DMS114 treated with DMSO at 0.1 percent for 48 hours (cell line): ENCODE data around the gene WDR64.
"Not testable (repeated sequence)": the region's sequence is repeated elsewhere in the genome, so short reads cannot be mapped to it uniquely, and the experiment has no call there.

Experiments used
- DNase-seq: peaks from one replicate; lab custom pipeline; 2025; ENCODE audit not compliant: unreplicated experiment; lab: John Stamatoyannopoulos, UW

WDR64 gene

GRCh38 chr1:241698177-241698576 is 46.1 kb downstream of the WDR64 start:
- no peak for DNase-seq

DNA sequence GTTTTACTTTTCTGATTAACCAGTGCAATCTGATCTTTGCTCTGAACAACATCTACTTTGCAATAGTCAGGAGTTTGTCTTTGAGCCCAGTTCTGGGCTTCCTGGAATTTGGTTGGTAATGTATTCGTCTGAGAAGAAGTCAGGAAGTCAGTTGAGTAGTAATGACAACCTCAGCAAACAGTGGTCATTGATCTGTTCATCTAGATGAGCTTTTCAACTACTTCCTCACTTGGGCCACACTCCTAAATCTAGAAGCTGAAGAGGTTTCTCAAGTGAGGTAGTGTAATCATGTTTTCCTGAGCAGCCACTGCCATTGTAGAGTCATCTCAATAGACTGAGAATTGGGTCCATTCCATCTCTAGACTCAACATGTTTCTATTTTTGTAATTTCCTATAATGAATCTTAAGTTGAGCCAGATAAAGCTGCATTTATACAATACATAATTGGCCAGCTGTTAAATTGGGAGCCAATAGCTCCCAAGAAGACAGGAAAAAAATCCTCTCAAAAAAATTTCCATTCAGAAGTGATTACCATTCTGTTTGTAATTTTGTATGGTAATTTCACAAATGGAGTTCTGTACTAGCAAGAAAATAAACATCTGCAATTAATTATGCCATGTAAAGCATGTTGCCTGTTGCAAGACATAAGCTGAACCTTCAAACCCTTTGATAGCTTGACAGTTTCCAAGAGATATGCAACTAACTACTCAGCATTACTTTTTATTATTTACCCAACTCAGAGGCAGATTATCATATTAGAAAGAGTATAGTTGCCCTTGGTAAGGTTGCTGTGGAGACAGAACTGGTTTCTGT is 49.6 kb downstream of the WDR64 start:
- DNase-seq, result no peak

- no peak for DNase-seq
Measured at GRCh38 chr1:241702442-241703373, 50.6 kb downstream of the WDR64 start.

DNA sequence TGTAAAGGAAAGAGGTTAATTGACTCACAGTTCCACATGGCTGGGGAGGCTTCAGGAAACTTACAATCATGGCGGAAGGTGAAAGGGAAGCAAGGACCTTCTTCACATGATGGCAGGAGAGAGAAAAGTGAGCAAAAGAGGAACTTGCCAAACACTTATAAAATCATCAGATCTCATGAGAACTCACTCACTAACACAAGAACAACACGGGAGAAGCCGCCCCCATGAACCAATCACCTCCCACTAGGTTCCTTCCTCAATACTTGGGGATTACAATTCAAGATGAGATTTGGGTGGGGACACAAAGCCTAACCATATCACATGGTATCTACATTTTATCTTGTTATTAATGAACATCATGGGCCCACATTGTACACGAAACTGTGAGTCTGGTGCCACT is 51.7 kb downstream of the WDR64 start:
- not testable (repeated sequence) for DNase-seq

- no peak for DNase-seq
Measured at GRCh38 chr1:241706257-241706656, 54.2 kb downstream of the WDR64 start.

DNA sequence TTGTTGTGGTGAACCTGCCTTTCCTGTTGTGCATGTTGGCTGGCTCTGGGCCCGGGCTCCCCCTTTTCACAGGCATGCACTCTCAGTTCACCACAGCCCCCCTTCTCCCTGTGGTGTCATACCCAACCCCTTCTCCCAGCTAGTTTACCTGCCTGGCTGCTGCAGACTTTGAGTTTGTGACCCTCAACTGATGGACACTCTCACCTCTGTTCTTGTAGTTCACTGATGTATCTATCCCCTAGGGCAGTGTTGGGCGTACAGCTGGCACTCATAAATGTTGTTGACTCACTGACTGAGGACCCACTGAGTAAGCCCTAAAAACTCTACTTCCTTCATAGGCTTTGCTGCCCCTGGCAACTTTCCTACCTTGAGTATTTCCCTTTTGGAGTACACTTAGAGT is 54.9 kb downstream of the WDR64 start:
- DNase-seq, result no peak

DNA sequence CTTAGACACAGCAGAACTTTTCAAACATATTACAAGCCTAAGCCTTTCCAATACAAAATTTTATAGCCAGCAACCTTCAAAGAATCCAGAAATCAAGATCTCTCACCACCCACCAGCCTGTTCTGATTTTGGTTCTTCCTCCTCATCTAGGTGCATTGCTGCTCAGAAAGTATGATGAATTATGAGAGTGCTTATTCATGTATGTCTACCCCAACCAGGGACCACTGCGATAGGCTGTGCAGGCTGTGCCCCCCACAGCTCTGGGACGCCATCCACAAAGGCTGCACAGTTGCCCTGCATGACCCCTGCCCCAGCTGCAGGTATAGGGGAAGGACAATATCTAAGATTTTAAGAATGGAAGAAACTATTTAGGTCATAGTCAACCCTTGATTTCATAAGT is 55.4 kb downstream of the WDR64 start:
- DNase-seq, result no peak

GRCh38 chr1:241711326-241711725 is 59.2 kb downstream of the WDR64 start:
- DNase-seq, result no peak

DNA sequence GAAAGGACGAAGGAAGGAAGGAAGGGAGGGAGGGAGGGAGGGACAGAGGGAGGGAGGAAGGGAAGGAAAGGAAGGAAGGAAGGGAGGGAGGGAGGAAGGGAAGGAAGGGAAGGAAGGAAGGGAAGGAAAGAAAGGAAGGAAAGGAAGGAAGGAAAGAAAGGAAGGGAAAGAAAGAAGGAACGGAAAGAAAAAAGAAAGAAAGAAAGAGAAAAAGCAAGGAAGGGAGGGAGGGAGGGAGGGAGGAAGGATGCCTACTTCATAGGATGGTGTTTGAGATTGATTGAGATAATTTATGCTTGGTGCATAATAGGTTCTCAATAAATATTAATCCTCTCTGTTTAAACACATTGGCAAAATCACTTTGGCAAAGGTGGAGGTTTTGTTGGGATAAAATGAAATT is 61.2 kb downstream of the WDR64 start:
- no peak for DNase-seq

- no peak for DNase-seq
Measured at GRCh38 chr1:241714321-241715218, 62.5 kb downstream of the WDR64 start.

- DNase-seq, result no peak
Measured at GRCh38 chr1:241715435-241715834, 63.4 kb downstream of the WDR64 start.

DNA sequence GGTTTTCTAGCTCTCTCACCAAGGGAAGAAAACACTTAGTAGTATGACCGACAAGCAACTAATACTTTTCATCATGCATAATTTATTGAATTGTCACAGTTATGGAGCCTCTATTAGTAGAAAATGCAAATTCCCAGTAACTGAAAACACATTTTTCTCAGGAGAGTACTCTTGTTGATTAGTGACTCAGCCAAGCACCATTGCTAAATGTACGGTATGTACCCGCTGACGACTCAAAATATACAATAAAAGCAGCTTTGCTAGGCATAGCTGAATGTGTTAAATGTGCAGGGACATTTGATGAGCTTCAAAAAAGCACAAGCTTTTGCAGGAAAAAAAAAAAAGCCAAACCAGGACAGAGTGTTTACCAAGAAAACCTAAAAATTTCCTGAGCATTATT is 63.9 kb downstream of the WDR64 start:
- no peak for DNase-seq

GRCh38 chr1:241716915-241717656 is 65.0 kb downstream of the WDR64 start:
- DNase-seq, result no peak

DNA sequence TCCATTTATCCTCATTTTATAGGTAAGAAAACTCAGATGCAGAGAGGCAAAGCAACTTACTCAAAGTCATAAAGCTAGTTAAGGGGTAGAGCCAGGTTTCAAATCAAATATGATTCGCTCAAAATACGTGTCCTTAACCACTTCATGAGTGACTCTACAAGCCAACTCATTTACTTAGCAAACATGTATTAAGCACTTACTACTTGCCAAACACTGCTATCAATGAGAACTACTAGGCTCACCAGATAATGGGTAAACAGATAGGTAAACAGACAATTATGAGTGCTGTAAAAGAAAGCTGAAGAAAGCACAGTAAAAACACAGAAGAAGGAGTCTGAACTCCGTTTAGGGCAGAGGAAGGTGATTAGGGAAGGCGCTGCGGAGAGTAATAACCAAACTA is 65.9 kb downstream of the WDR64 start:
- DNase-seq, result no peak

DNA sequence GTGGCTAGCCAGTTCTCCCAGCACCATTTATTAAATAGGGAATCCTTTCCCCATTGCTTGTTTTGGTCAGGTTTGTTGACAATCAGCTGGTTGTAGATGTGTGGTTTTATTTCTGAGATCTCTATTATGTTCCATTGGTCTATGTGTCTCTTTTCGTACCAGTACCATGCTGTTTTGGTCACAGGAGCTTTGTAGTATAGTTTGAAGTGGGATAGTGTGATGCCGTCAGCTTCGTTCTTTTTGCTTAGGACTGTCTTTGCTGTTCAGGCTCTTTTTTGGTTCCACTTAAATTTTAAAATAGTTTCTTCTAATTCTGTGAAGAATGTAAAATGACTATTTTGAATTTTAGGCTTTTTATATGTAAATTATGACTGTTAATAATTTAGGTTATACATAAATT is 68.9 kb downstream of the WDR64 start:
- DNase-seq, result no peak

- no peak for DNase-seq
Measured at GRCh38 chr1:241722947-241723346, 70.9 kb downstream of the WDR64 start.

- DNase-seq, result no peak
Measured at GRCh38 chr1:241724741-241725356, 72.8 kb downstream of the WDR64 start.

- no peak for DNase-seq
Measured at GRCh38 chr1:241730031-241730430, 78.0 kb downstream of the WDR64 start.

DNA sequence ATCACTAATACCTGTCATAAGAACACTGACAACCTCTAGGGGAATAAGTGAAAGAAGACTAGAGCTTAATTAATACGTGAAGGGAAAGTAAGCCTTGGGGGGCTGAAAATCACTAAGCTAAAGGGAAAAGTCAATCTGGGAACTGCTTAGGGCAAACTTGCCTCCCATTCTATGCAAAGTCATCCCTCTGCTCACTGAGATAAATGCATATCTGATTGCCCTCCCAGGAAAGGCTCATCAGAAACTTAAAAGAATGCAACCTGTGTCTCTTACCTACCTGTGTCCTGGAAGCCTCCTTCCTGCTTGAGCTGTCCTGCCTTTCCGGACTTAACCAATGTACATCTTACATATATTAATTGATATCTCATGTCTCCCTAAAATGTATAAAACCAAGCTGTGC is 81.8 kb downstream of the WDR64 start:
- DNase-seq, result no peak

GRCh38 chr1:241734533-241734932 is 82.5 kb downstream of the WDR64 start:
- no peak for DNase-seq
